HepG2 (cell line): ENCODE data around the gene DPEP3. TPM values are rescaled to one million over a fixed set of nuclear protein-coding genes. Genes with fewer than 3 reads are reported as not detected.
A peak's percentile ranks its signal among the peaks of the same experiment; 100 is the strongest.

Experiments
- ATRX ChIP-seq: sonication (generic); formaldehyde crosslinking; IDR thresholded peaks from 2 replicates; pipeline ENCODE4 v1.4.0; 2020; ENCODE audit warnings: missing genetic modification reagents, borderline replicate concordance
- CAMTA2 ChIP-seq: sonication (generic); formaldehyde crosslinking; IDR thresholded peaks from 2 replicates; pipeline ENCODE4 v1.4.0; 2020; ENCODE audit warnings: mild to moderate bottlenecking, missing genetic modification reagents, borderline replicate concordance
- HMGXB3 ChIP-seq: sonication (generic); formaldehyde crosslinking; IDR thresholded peaks from 2 replicates; pipeline ENCODE4 v1.4.0; 2020; ENCODE audit warnings: missing genetic modification reagents, borderline replicate concordance
- IKZF4 ChIP-seq: sonication (generic); formaldehyde crosslinking; IDR thresholded peaks from 2 replicates; pipeline ENCODE4 v1.5.1; 2020; ENCODE audit warnings: borderline replicate concordance, mild to moderate bottlenecking, low read depth, missing genetic modification reagents; ENCODE audit errors: not compliant biosample characterization
- KLF16 ChIP-seq, 2 experiments: sonication (generic) in 1 of 2; formaldehyde crosslinking in 1 of 2; IDR thresholded peaks; 2 replicates each; pipeline versions ENCODE4 v1.6.1 to v1.8.0; 2016 to 2023; ENCODE audit warnings: missing genetic modification reagents in 2 of 2, missing compliant biosample characterization in 1 of 2
- MXD1 ChIP-seq: sonication (generic); formaldehyde crosslinking; IDR thresholded peaks from 2 replicates; pipeline ENCODE4 v1.4.0; 2020; ENCODE audit warnings: mild to moderate bottlenecking, missing genetic modification reagents
- NONO ChIP-seq, 2 experiments: fragments of 450-650 bp in 1 of 2; sonication (generic) in 1 of 2; formaldehyde crosslinking in 1 of 2; IDR thresholded peaks in 1 of 2; conservative IDR thresholded peaks in 1 of 2; 2 replicates each; pipeline versions ENCODE4 v1.6.1 to v1.8.0; 2017 to 2022; ENCODE audit warnings: mild to moderate bottlenecking in 1 of 2, missing genetic modification reagents in 1 of 2, moderate library complexity in 1 of 2
- THYN1 ChIP-seq: sonication (generic); formaldehyde crosslinking; IDR thresholded peaks from 2 replicates; pipeline ENCODE4 v1.8.1; 2023; ENCODE audit warnings: low read depth, mild to moderate bottlenecking, moderate library complexity, missing genetic modification reagents, borderline replicate concordance
- ZBTB4 ChIP-seq: sonication (generic); formaldehyde crosslinking; IDR thresholded peaks from 2 replicates; pipeline ENCODE4 v1.4.0; 2020; ENCODE audit warnings: missing genetic modification reagents, mild to moderate bottlenecking, borderline replicate concordance
- ZNF430 ChIP-seq: sonication (generic); formaldehyde crosslinking; IDR thresholded peaks from 2 replicates; pipeline ENCODE4 v1.9.0; 2021; ENCODE audit warnings: mild to moderate bottlenecking, missing genetic modification reagents
- ZNF550 ChIP-seq: sonication (generic); formaldehyde crosslinking; IDR thresholded peaks from 2 replicates; pipeline ENCODE4 v1.4.0; 2020; ENCODE audit warnings: mild to moderate bottlenecking, missing genetic modification reagents, borderline replicate concordance
- polyA plus RNA-seq, 8 experiments: library from polyadenylated mRNA; depleted of rRNA in 3 of 8; stranded (reverse) in 7 of 8; unstranded in 1 of 8; fragments of >200 nt; fragmentation: Illumina TruSeq in 4 of 8; extraction: Trizol in 4 of 8; gene quantifications; 2 replicates each; pipeline versions ENCODE4 v1.2.1 to v1.2.3, GENCODE V29; 2011 to 2016; ENCODE audit warnings: low read depth in 4 of 8, missing spikeins in 1 of 8, mixed read lengths in 1 of 8; ENCODE audit not compliant: insufficient read depth in 1 of 8
- total RNA-seq, 5 experiments: library from RNA; depleted of rRNA; stranded (reverse); fragments of >200 nt; fragmentation: Illumina TruSeq; extraction: Trizol; gene quantifications; 2 replicates each; pipeline ENCODE4 v1.2.3, GENCODE V29; 2016; ENCODE audit warnings: low read depth in 1 of 5
- TF ChIP-seq, protein P1 (sequence below): sonication (generic); formaldehyde crosslinking; conservative IDR thresholded peaks from 2 replicates; pipeline ENCODE4 v1.8.0; 2022; ENCODE audit warnings: missing genetic modification reagents
- TF ChIP-seq, protein P2 (sequence below): sonication (generic); formaldehyde crosslinking; IDR thresholded peaks from 2 replicates; pipeline ENCODE4 v1.4.0; 2020; ENCODE audit warnings: mild to moderate bottlenecking, missing genetic modification reagents

Gene DPEP3
- total and polyA plus RNA-seq, 2 of the 13 experiments (the other 11 are each of a cell fraction or from before 2014, with no cell fraction given), result not detected

DNA sequence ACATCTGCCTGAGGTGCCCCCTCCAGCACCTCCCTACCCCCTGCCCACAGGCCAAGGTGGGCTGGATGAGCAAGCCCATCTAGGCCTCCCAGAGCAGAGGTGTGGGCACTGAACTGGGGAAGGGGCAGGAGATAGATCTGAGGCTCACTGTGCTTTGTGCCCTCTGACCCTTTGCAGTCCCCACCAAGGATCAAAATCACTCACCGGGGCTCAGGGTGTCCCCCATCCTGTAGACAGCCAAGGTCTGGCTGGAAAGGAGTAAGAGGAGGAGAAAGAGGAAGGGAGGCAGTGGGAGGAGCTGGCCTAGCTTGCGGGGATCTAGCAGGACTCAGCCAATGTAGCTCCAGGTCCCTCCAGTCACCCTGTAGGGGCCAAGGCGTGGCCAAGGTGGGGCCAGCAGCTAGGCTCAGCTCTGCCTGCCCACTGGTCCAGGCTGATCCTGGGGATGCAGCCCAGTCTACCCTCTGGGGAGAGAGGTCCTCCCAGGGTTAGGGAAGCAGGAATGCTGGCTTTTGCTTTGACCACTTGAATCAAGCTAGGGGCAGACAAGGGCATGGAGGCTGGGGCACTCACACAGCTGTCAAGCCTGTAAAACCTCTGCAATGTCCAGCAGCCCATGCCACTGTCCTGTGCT is 13.6 kb downstream of the DPEP3 start (continued):
- no peak for TF ChIP-seq ZBTB4 (CRISPR knock-in tag)
- TF ChIP-seq KLF16 (CRISPR knock-in tag; IDR thresholded peaks at IDR 0.05), result peak in 1 of 2 experiments; percentile 44; a peak in 1 of 4 replicates
- TF ChIP-seq, protein P1, sequence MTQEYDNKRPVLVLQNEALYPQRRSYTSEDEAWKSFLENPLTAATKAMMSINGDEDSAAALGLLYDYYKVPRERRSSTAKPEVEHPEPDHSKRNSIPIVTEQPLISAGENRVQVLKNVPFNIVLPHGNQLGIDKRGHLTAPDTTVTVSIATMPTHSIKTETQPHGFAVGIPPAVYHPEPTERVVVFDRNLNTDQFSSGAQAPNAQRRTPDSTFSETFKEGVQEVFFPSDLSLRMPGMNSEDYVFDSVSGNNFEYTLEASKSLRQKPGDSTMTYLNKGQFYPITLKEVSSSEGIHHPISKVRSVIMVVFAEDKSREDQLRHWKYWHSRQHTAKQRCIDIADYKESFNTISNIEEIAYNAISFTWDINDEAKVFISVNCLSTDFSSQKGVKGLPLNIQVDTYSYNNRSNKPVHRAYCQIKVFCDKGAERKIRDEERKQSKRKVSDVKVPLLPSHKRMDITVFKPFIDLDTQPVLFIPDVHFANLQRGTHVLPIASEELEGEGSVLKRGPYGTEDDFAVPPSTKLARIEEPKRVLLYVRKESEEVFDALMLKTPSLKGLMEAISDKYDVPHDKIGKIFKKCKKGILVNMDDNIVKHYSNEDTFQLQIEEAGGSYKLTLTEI, result no peak
- TF ChIP-seq ATRX, result no peak
- TF ChIP-seq MXD1 (CRISPR knock-in tag), result no peak
- no peak for TF ChIP-seq ZNF430 (CRISPR knock-in tag)
- no peak for TF ChIP-seq NONO (IDR thresholded peaks at IDR 0.05)
- TF ChIP-seq NONO (CRISPR knock-in tag; conservative IDR thresholded peaks at IDR 0.05), result no peak
- no peak for TF ChIP-seq THYN1 (CRISPR knock-in tag)
- TF ChIP-seq CAMTA2 (CRISPR knock-in tag), result no peak
- TF ChIP-seq IKZF4, result no peak
- TF ChIP-seq, protein P2, sequence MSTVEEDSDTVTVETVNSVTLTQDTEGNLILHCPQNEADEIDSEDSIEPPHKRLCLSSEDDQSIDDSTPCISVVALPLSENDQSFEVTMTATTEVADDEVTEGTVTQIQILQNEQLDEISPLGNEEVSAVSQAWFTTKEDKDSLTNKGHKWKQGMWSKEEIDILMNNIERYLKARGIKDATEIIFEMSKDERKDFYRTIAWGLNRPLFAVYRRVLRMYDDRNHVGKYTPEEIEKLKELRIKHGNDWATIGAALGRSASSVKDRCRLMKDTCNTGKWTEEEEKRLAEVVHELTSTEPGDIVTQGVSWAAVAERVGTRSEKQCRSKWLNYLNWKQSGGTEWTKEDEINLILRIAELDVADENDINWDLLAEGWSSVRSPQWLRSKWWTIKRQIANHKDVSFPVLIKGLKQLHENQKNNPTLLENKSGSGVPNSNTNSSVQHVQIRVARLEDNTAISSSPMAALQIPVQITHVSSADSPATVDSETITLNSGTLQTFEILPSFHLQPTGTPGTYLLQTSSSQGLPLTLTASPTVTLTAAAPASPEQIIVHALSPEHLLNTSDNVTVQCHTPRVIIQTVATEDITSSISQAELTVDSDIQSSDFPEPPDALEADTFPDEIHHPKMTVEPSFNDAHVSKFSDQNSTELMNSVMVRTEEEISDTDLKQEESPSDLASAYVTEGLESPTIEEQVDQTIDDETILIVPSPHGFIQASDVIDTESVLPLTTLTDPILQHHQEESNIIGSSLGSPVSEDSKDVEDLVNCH (CRISPR knock-in tag), result no peak
- TF ChIP-seq HMGXB3 (CRISPR knock-in tag), result no peak
- TF ChIP-seq ZNF550 (CRISPR knock-in tag), result no peak
